COR-L47 (cell line): ENCODE data around the gene NPAT.
A peak's percentile ranks its signal among the peaks of the same experiment; 100 is the strongest.
"Not testable (repeated sequence)": the region's sequence is repeated elsewhere in the genome, so short reads cannot be mapped to it uniquely, and the experiment has no call there.

ENCODE experiments used
- DNase-seq: peaks from one replicate; lab custom pipeline; 2025; lab: John Stamatoyannopoulos, UW

Gene NPAT

DNA sequence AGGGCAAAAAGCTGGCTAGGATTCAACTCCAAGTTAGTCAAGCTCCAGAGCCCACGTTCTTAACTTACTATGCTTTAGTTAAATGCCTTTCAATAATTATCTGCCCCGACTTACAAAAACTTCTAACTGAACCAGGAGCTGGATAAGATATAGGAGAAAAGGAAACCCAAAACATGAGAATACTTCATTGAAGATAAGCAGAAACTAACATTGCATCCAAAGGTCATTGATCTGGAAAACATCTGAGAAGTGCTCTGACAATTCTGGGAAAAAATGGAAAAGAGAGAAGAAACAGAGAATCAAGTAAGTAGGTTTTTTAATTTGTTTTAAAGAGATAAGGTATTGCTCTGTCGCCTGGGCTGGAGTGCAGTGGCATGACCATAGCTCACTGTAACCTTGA is 73.9 kb downstream of the NPAT start:
- DNase-seq = no peak

DNA sequence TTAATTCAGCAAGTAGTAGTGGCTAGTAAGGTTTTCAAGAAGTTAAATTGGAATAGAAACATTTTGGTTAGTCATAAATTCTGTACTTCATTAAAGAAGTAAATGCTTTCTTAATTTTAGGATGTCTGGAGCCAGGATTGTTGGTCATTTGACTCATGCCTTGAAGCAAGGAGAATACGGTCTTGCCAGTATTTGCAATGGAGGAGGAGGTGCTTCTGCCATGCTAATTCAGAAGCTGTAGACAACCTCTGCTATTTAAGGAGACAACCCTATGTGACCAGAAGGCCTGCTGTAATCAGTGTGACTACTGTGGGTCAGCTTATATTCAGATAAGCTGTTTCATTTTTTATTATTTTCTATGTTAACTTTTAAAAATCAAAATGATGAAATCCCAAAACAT is 75.3 kb downstream of the NPAT start:
- DNase-seq = no peak

DNA sequence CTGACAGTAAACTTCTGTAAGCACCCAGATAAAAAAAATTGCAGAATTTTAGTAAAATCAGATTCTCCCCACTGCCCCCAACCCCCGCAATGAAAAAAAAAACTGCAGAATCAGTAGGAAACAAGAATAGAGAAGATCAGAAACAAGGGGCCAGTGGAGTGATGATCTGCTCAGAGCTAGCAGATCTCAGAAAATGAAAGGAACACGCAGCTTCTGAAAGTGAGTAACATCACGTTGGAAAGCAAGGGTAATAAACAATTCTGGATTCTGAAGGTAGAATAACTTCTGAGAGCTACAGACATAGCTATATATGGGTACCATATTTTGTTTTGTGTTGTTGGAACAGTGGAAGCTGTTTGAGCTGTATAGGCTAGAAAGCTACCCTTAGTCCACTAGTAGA is 77.8 kb downstream of the NPAT start:
- no peak for DNase-seq

DNA sequence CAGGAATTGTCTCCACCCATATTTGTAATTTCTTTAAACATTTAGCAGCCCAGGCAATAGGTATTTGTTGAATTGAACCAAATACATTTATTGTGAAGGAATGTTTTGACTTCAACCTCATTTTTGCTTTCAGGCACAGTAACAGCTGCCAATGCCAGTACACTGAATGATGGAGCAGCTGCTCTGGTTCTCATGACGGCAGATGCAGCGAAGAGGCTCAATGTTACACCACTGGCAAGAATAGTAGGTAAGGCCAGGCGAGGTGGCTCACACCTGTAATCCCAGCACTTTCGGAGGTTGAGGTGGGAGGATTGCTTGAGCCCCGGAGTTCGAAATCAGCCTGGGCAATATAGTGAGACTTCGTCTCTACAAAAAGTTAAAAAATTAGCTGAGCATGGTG is 80.1 kb downstream of the NPAT start:
- no peak for DNase-seq

DNA sequence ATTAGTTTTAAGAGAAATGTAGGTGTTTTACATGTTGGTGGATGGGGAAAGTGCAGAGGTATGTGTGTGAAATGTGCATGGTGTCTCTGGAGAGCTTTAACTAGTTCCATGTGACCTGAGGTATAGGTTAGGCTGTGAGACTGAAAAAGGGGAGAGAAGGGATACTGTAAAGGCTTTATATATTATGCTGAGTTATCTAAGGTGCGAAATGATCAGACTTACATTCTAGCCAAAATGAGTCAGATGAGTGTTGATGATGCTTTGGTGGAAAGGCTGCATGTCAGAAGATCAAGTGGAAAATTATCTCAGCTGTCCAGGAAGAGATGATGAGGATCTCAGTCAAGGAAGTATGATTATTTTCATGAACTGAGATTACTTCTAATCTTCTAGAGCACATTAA is 85.2 kb downstream of the NPAT start:
- no peak for DNase-seq

DNA sequence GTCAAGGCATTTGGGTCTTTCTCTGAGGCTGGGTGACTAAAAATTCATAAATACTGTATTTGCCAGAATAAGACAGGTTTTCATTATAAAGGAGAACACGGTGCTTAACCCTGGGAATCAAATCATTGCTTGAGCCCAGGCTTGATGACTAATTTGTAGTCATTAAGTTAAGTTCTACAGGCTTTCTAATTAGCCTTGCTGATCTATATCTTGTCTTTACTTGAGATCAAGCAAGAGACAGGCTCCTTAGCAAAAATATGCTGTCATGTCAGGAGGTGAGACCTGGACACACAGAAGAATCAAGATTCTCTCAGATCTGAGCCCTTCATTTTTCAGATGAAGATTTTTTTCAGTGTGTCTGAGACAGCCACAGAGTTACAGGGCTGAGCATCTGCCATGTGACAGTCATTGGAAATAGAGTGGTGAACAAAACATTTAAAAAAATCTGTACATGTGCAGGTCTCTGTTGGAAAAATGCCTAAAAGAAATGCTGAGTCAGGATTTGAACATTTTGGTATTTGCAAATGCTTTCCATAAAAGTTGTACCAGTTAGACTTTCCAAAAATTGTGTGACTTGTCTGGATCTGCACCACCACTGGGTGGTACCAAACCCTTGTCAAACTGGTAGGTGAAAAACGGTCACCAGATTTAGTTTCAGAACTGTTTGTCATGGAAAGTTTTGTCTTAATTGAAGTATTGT is 86.4 kb downstream of the NPAT start:
- DNase-seq = no peak

DNA sequence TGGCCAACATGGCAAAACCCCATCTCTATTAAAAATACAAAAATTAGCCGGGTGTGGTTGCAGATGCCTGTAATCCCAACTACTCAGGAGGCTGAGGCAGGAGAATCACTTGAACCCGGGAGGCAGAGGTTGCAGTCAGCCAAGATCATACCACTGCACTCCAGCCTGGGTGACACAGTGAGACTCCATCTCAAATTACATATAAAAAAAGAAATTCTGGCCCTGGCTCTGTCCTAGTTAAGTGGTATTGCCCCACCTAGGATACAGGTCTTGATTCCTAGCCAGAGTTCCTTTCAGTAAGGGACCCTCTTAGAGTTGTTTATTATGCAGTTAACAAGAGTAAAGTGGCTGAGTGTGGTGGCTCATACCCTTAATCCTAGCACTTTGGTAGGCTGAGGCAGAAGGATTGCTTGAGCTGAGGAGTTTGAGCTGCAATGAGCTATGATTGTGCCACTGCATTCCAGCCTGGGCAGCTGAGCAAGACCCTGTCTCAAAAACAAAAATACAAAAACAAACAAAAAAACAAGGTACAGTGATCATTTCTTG is 89.4 kb downstream of the NPAT start:
- not testable (repeated sequence) for DNase-seq

DNA sequence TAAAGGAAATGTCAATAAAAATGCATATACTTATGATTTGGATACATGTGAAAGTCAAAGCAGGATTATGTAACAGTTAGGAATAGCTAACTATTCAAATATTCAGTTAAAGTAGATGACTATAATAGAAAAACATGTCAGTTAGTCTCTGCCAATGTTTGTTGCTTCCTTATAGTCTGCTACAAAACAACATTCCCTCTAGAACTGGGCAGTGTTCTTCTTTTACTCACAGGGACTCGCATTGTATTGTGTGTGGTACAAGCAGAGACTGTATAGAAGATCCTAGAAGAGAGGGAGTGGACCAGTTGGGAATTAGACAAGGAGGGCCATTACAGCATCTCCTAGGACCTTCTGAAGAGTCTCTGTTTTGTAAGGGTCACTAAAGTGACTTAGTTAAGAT is 90.4 kb downstream of the NPAT start:
- DNase-seq = no peak

DNA sequence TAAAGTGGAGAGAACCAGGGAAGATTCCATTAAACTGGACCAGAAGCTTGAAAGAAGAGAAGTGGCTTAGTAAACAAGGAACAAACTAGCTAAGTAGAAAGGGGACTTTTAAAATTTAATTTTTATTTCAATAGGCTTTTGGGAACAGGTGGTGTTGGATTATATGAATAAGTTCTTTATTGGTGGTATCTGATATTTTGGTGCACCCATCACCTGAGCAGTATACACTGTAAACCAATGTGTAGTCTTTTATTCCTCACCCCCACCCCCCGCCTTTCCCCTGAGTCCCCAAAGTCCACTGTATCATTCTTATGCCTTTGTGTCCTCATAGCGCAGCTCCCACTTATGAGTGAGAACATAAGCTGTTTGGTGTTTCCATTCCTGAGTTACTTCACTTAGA is 93.7 kb downstream of the NPAT start:
- no peak for DNase-seq

DNA sequence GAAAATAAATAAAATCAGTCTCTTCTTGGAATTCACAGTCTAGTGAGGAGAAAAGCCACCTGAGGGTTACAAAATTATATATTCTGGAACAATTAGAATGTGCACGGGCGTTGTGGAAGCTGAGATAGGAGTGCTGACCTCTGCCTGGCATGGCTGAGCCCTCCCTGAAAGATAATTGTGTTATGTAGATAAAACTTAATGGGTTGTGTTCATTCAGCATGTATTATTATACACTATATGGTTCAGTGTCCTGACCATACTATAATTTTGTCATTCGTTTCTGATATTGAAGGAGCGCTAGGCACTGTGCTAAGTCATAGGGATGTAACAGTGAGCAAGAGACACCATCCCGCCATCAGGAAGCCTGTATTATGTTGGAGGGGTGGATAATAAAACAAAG is 97.3 kb downstream of the NPAT start:
- DNase-seq = no peak

DNA sequence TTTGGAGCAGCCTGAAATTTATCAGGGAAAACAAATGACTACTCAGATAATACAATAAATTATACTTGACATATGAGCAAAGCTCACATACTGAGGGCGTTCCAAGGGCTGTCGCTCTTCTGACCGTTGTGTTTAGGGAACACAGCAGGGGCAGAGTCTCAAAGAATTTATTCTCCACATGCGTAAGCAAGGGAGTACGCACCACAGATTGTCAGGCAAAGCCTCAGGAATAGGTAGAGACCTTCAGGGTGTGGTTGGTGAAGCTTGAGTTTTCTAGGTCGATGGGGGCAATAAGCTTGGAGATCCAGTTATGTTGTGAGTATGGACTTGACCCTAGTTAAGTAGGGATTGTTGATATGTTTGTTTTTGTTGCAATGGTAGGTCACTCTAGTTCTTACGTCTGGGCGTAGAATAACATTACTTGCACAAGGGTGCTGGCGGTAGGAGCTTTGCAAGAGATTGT is 100.2 kb downstream of the NPAT start:
- peak; percentile 48 for DNase-seq

DNA sequence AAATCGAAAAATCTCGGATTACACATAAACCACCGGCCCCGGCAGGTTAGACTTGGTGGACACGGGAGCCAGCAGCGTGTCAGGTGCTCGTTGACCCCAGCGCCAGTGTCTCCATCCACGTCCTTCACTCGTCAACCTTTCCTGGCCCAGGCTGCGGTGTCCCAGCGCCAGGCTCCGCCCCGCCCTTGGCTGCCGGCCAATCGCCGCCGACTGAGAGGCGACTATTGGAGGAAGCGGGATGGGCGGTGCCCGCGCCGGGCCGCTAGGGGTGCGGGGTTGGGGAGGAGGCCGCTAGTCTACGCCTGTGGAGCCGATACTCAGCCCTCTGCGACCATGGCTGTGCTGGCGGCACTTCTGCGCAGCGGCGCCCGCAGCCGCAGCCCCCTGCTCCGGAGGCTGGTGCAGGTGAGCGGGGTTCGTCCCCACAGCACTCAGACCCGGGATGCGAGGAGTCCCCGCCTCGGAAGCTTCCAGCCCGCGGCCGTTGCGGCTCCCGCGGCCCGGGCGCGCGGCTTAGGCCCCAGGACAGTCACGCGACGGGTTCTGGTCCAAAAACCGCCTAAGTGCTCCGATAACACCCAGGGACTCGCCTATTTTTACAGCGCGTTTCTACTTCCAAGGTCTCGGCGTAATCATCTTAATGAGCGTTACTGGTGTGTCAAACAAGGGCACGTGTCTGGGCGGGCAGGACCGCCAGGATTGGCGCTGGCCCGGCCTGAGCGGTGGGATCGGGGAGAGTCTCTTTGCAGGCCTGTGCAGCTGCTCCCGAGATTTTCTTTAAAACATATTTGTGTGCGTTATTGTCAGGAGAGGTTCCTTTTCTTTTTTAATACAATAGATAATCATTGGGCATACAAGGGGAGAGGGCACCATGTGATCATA is 100.9 kb downstream of the NPAT start, which contains the start of gene ACAT1:
Gene ACAT1, plus strand, starts transcription at position 294 of the 882 bp plus-strand sequence. Its CDS starts 40 bp downstream, at position 334.
- DNase-seq = peak; percentile 86

DNA sequence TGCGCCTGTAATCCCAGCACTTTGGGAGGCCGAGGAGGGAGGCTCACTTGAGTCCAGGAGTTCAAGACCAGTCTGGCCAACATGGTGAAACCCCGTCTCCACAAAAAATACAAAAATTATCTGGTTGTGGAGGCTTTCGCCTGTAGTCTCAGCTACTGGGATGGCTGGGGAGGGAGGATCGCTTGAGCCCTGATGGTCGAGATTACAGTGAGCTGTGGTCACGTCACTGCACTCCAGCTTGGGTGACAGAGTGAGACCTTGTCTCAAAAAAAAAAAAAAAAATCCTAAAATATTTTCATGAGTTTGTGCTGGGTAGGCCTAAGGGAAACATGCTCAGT is 101.5 kb downstream of the NPAT start:
- not testable (repeated sequence) for DNase-seq

DNA sequence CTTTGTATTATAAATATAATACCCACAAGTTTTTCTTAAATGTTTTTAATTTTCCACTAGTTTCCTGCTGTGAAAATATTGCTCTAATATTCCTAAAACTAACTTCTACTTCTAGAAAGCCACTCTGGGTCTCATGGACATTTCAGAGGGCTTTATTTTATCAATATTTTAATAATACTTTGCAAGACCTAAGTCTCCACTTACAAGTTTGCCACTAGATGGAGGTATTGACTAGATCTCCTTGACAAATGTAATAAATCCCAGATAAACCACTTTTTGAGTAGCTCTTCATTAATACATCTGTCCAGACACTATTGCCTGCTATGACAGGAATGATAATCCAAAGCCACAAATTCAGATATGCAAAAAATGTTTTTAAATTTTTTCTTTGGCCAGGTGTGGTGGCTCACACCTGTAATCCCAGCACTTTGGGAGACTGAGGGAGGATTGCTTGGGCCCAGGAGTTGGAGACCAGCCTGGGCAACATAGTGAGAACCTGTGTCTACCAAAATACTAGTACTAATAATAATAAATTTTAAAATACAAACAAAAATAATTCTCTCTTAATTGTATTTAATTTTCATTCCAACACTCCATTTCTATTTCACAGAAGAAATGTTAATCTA is 104.6 kb downstream of the NPAT start:
- DNase-seq = peak; percentile 46

DNA sequence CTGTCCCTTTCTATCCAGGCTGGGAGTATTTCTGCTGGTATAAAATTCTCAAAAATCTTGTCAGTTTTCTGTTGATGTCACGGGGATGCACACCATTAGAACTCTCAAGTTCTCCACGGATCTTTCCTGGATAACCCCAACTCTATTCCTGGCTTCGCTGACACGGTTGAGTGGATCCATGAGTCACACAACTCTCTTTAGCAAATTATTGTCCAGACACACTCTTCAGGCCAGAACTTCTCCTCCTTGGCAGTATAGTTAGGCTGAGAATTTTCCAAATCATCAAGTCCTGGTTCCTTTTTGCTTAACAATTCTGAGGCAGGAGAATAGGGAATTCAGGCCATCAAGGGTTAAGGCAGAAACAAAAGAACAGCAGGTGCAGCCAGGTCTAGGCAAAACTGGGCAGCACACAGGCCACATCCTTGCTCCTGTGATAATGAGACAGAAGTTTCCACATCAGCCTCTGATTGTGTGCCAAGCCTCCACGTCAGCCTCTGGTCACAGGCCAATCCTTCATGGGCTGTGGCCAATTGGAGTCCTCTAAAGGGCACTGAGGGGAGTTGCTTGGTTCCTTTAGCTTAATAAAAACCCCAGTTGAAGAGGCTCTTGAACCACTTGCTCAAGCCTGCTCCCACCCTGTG is 106.8 kb downstream of the NPAT start:
- DNase-seq = no peak

DNA sequence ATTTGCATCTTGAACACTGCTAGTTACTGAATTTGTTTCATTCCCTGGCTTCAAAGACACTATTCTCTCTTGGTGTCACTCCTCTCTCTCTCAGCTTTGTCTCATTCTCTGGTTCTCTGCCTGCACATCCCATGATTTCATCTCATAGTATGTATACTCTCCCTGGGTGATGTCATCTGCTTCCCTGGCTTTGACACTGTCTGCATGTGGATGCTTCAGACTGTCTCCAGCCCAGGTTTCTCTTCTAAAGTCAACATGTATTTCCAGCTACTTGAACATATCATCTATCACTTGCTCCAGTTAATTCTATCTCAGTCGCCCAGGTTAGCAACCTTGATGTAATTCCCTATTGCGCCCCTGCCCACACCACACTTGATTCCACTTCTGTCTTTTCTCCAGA is 110.4 kb downstream of the NPAT start:
- no peak for DNase-seq

DNA sequence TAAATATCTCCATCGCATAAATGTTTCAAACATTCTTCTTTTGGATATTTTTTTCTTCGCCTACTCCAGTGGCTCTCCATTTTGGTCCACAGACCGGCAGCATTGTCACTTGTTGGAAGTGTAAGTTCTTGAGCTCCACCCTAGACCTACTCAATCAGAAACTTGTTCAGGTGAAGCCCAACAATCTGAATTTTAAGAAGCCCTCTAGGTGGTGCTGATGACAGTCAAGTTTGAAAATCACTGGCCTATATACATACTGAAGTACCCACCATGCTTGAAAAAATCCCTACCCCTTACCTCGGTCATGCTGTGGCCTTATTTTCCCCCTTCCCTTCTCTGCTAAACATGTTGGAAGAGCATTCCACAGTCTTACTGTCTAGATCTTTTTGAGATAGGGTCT is 111.3 kb downstream of the NPAT start:
- DNase-seq = no peak
